Measurements from ENCODE around the gene SLC2A9. TPM values are rescaled to one million over a fixed set of nuclear protein-coding genes. Genes with fewer than 3 reads are reported as not detected.

SLC2A9 gene
- total RNA-seq, 1 donor from 2014 or later = 21.7 TPM

- ATAC-seq = no peak
- peak; percentile 8 for DNase-seq (ENCODE audit: low spot score)
Observed at GRCh38 chr4:10046471-10046870, 25.2 kb upstream of the SLC2A9 start.

- DNase-seq (ENCODE audit: low spot score) (no peak), ATAC-seq (no peak)
Observed at GRCh38 chr4:10045481-10045880, 24.2 kb upstream of the SLC2A9 start.

- DNase-seq (ENCODE audit: low spot score) (peak; percentile 14), ATAC-seq (no peak)
Observed at GRCh38 chr4:10041036-10041435, 19.7 kb upstream of the SLC2A9 start.

GRCh38 chr4:10040049-10040892 is 19.0 kb upstream of the SLC2A9 start:
- DNase-seq (ENCODE audit: low spot score) = peak; percentile 11
- no peak for ATAC-seq

- no peak for ATAC-seq
- DNase-seq (ENCODE audit: low spot score) = peak; percentile 11
Observed at GRCh38 chr4:10036807-10037342, 15.6 kb upstream of the SLC2A9 start.

- no peak for DNase-seq (ENCODE audit: low spot score)
Observed at GRCh38 chr4:10035130-10035529, 13.8 kb upstream of the SLC2A9 start.

GRCh38 chr4:10034612-10035104 is 13.4 kb upstream of the SLC2A9 start:
- no peak for ATAC-seq
- DNase-seq (ENCODE audit: low spot score) = no peak

More at GRCh38 chr4:10035130-10035529, 13.8 kb upstream of the SLC2A9 start:
- peak; percentile 22 for ATAC-seq

- DNase-seq (ENCODE audit: low spot score) = no peak
- no peak for ATAC-seq
Observed at GRCh38 chr4:10034136-10034535, 12.8 kb upstream of the SLC2A9 start.

GRCh38 chr4:10033191-10033881 is 12.0 kb upstream of the SLC2A9 start:
- no peak for DNase-seq (ENCODE audit: low spot score)

GRCh38 chr4:10032625-10033024 is 11.3 kb upstream of the SLC2A9 start:
- peak; percentile 58 for DNase-seq (ENCODE audit: low spot score)
- peak; percentile 81 for ATAC-seq

More at GRCh38 chr4:10033191-10033881, 12.0 kb upstream of the SLC2A9 start:
- ATAC-seq = peak; percentile 31

GRCh38 chr4:10031668-10032590 is 10.6 kb upstream of the SLC2A9 start:
- no peak for DNase-seq (ENCODE audit: low spot score)

GRCh38 chr4:10030972-10031667 is 9.8 kb upstream of the SLC2A9 start:
- no peak for DNase-seq (ENCODE audit: low spot score)
- ATAC-seq = no peak

More at GRCh38 chr4:10031668-10032590, 10.6 kb upstream of the SLC2A9 start:
- ATAC-seq = peak; percentile 37

- DNase-seq (ENCODE audit: low spot score) (no peak), ATAC-seq (no peak)
Observed at GRCh38 chr4:10029403-10029802, 8.1 kb upstream of the SLC2A9 start.

GRCh38 chr4:10028910-10029309 is 7.6 kb upstream of the SLC2A9 start:
- peak; percentile 11 for ATAC-seq
- no peak for DNase-seq (ENCODE audit: low spot score)

- DNase-seq (ENCODE audit: low spot score) = no peak
- no peak for ATAC-seq
Observed at GRCh38 chr4:10026485-10026884, 5.2 kb upstream of the SLC2A9 start.

- no peak for DNase-seq (ENCODE audit: low spot score)
- no peak for ATAC-seq
Observed at GRCh38 chr4:10025230-10025806, 4.0 kb upstream of the SLC2A9 start.

- DNase-seq (ENCODE audit: low spot score) (no peak), ATAC-seq (no peak)
Observed at GRCh38 chr4:10024303-10024702, 3.0 kb upstream of the SLC2A9 start.

GRCh38 chr4:10023806-10024205 is 2.5 kb upstream of the SLC2A9 start:
- ATAC-seq (no peak), DNase-seq (ENCODE audit: low spot score) (no peak)

- ATAC-seq = no peak
- no peak for DNase-seq (ENCODE audit: low spot score)
Observed at GRCh38 chr4:10023050-10023419, 1.7 kb upstream of the SLC2A9 start.
